Measurements from ENCODE around the gene ALDH4A1. TPM values are rescaled to one million over a fixed set of nuclear protein-coding genes. Genes with fewer than 3 reads are reported as not detected.

The ALDH4A1 gene
- total RNA-seq, 1 donor from 2014 or later: 11.5 TPM

DNA sequence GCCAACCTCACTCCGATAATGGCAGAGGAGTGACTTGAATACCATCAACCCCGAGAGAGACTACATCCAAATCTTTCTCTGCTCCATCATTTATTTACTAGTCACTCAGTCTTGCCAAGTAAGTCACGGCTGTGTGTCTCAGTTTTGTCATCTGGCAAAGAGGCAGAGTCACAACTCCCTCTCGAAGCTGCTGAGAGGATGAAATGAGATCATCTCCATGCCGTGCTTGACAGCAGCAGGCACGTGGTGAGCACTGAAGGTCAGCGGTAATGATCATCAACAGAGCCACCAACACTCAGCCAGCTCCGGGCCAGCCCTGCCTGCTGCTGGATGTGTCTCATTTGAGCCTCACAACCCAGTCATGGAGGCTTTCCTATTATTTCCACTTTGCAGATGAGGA, 19.9 kb downstream of the ALDH4A1 start:
- Mint-ChIP-seq H3K9me3 (no peaks in the 10 kb centered on the region), H3K27ac (no peak overlapping the region), H3K4me3 (no peak overlapping the region), H3K4me1 (no peaks in the 10 kb centered on the region), H3K27me3 (ENCODE audit: low read depth) (no peaks in the 10 kb centered on the region), H3K36me3 (peaks cover 3% of the 10 kb centered on the region)
- DNase-seq (ENCODE audit: low spot score in 2 of 2, unreplicated experiment in 2 of 2): no peak
- TF ChIP-seq, protein P1, sequence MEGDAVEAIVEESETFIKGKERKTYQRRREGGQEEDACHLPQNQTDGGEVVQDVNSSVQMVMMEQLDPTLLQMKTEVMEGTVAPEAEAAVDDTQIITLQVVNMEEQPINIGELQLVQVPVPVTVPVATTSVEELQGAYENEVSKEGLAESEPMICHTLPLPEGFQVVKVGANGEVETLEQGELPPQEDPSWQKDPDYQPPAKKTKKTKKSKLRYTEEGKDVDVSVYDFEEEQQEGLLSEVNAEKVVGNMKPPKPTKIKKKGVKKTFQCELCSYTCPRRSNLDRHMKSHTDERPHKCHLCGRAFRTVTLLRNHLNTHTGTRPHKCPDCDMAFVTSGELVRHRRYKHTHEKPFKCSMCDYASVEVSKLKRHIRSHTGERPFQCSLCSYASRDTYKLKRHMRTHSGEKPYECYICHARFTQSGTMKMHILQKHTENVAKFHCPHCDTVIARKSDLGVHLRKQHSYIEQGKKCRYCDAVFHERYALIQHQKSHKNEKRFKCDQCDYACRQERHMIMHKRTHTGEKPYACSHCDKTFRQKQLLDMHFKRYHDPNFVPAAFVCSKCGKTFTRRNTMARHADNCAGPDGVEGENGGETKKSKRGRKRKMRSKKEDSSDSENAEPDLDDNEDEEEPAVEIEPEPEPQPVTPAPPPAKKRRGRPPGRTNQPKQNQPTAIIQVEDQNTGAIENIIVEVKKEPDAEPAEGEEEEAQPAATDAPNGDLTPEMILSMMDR (IDR thresholded peaks at IDR 0.05; ENCODE audit: unreplicated experiment): no peak

DNA sequence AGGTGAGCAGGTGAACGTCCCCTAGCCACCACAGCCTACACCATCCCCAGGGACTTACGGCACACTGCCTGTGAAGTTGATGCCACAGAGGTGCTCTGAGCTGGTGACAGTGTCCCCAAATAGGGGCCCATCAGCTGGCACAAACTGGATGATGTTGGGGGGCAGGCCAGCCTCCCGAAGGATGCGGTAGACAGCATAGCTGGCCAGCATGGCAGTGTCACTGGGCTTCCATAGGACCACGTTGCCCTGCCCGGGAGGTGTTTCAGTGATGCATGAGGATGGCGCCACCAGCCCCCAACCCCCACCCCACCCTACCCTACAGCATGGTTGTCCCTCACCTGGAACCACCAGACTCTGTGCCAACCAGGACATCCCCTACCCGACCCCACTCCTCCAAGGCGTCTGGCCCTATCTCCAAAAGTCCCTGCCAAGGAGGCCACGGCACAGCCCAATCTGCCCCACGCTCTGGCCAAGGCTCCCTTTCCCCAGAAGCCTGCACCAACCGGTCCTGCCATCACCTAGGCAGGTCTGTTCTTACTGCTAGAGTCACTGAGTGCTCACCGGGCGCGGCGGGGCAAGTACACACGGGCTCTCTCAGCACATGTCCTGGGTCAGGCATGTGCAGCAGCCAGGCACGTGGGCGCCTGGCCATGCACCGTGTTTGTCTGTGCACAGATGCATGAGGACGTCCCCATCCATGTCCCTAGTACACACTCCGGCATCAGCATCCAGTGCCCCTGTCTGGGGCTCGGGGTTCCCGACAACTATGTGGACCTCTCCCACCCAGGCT, 20.5 kb downstream of the ALDH4A1 start:
- no peak for DNase-seq (ENCODE audit: low spot score in 2 of 2, unreplicated experiment in 2 of 2)
- no peaks in the 10 kb centered on the region for H3K27me3 Mint-ChIP-seq (ENCODE audit: low read depth)
- H3K36me3 Mint-ChIP-seq: peaks cover 3% of the 10 kb centered on the region
- no peak overlapping the region for H3K4me3 Mint-ChIP-seq
- no peaks in the 10 kb centered on the region for H3K4me1 Mint-ChIP-seq
- H3K27ac Mint-ChIP-seq: no peak overlapping the region
- no peaks in the 10 kb centered on the region for H3K9me3 Mint-ChIP-seq
- TF ChIP-seq, protein P1 (IDR thresholded peaks at IDR 0.05; ENCODE audit: unreplicated experiment): no peak

DNA sequence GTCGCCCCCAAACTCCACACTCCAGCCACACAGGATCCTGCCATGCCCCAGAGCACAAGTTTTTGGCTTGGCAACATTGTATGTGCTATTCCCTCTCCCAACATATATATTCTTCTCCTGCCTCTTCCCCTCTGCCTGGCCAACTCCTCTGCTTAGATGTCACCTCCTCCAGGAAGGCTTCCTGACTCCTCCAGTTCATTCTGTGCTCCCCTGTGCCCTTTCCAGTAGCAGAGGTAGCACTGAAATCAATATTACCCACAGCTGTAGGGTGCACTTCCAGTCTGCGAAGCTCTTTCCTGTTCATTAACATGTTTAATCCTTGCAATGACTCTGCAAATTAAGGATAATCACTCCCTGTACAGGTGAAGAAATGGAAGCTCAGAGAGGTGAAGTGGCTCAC, 21.2 kb downstream of the ALDH4A1 start:
- no peaks in the 10 kb centered on the region for H3K4me1 Mint-ChIP-seq
- no peaks in the 10 kb centered on the region for H3K9me3 Mint-ChIP-seq
- H3K4me3 Mint-ChIP-seq: no peak overlapping the region
- H3K27ac Mint-ChIP-seq: no peak overlapping the region
- no peaks in the 10 kb centered on the region for H3K27me3 Mint-ChIP-seq (ENCODE audit: low read depth)
- TF ChIP-seq, protein P1 (IDR thresholded peaks at IDR 0.05; ENCODE audit: unreplicated experiment): no peak
- no peak for DNase-seq (ENCODE audit: low spot score in 2 of 2, unreplicated experiment in 2 of 2)
- peaks cover 3% of the 10 kb centered on the region for H3K36me3 Mint-ChIP-seq

DNA sequence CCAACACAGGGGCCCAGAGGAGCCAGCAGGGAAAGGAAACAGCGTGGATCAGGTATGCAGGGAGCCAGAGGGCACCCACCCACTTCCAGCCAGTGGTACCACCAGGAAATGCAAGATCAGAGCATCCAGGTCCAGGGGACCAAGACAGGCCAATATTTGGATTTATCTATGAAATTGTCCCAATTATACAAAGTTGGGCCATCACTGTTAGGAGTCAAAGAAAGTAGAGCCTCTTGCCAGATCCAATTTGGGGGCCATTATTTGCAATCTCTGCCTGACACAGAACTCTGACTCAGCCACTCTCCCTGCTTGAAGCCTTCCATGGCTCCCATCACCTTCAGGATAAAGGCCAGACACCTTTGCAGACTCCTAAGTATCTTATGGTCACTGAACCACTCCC, 21.8 kb downstream of the ALDH4A1 start:
- no peaks in the 10 kb centered on the region for H3K4me1 Mint-ChIP-seq
- no peak overlapping the region for H3K27ac Mint-ChIP-seq
- TF ChIP-seq, protein P1 (IDR thresholded peaks at IDR 0.05; ENCODE audit: unreplicated experiment): no peak
- H3K9me3 Mint-ChIP-seq: no peaks in the 10 kb centered on the region
- no peaks in the 10 kb centered on the region for H3K27me3 Mint-ChIP-seq (ENCODE audit: low read depth)
- peaks cover 3% of the 10 kb centered on the region for H3K36me3 Mint-ChIP-seq
- no peak for DNase-seq (ENCODE audit: low spot score in 2 of 2, unreplicated experiment in 2 of 2)
- H3K4me3 Mint-ChIP-seq: no peak overlapping the region

DNA sequence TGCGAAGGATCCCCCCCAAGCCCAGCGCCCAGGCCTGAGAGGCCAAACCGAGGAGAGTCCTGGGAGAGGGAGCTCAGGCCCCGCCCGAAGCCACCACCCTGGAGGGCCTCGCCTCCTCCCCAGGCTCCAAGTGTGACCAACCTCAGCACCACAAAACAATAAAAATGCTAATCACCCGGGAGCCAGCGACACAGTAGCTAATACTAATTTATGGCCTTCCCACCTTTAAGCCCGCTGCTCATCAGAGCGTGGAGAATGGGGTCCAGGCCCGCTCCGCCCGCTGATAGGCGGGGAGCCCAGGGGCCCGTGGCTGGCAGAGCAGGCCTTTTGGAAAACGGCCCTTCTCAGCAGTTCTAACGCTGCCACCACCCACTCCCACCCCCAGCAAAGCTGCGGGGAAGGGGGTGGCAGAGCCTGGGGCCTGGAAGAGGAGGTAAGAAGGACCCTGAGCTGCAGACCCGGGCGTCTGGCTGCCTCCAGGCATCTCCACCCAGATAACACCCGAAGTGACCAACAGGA, 22.5 kb downstream of the ALDH4A1 start:
- peaks cover 3% of the 10 kb centered on the region for H3K36me3 Mint-ChIP-seq
- H3K4me1 Mint-ChIP-seq: no peaks in the 10 kb centered on the region
- no peak overlapping the region for H3K4me3 Mint-ChIP-seq
- no peaks in the 10 kb centered on the region for H3K9me3 Mint-ChIP-seq
- H3K27me3 Mint-ChIP-seq (ENCODE audit: low read depth): no peaks in the 10 kb centered on the region
- TF ChIP-seq, protein P1 (IDR thresholded peaks at IDR 0.05; ENCODE audit: unreplicated experiment): no peak
- no peak overlapping the region for H3K27ac Mint-ChIP-seq
- no peak for DNase-seq (ENCODE audit: low spot score in 2 of 2, unreplicated experiment in 2 of 2)
